Measurements from ENCODE around the gene TRHDE.

DNA sequence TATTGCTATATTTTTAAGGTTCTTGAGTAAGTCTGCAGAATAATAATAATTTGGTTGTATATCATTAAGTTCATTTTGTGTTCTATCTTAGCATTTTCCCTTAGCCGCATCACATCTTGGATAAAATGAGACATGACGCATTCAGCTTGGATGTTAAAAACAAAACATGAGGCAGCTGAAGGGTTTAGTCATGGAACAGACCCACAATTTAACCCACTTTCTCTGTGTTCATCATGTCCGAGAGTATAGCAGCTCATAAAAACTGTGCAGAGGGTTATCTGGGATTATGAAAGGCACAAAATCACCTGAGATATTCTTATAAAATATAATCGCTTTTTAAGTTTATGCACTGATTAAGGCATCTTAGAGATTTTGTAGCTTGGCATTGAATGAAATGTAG lies 219.3 kb downstream of the TRHDE start:
- TF ChIP-seq, protein P1, sequence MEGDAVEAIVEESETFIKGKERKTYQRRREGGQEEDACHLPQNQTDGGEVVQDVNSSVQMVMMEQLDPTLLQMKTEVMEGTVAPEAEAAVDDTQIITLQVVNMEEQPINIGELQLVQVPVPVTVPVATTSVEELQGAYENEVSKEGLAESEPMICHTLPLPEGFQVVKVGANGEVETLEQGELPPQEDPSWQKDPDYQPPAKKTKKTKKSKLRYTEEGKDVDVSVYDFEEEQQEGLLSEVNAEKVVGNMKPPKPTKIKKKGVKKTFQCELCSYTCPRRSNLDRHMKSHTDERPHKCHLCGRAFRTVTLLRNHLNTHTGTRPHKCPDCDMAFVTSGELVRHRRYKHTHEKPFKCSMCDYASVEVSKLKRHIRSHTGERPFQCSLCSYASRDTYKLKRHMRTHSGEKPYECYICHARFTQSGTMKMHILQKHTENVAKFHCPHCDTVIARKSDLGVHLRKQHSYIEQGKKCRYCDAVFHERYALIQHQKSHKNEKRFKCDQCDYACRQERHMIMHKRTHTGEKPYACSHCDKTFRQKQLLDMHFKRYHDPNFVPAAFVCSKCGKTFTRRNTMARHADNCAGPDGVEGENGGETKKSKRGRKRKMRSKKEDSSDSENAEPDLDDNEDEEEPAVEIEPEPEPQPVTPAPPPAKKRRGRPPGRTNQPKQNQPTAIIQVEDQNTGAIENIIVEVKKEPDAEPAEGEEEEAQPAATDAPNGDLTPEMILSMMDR (conservative IDR thresholded peaks at IDR 0.05 in 1 of 2, IDR thresholded peaks at IDR 0.05 in 1 of 2; ENCODE audit: low read depth in 1 of 2, low read length in 2 of 2) = no peak
- TF ChIP-seq EZH2 (IDR thresholded peaks at IDR 0.05; ENCODE audit: low read length, missing control alignments) = no peak

All from fibroblast of lung (primary cell).